HG03432 (cell line): ENCODE results near the gene GRIK4.
"Not testable (repeated sequence)": the region's sequence is repeated elsewhere in the genome, so short reads cannot be mapped to it uniquely, and the experiment has no call there.

Experiments used
- ATAC-seq: cut with Tn5 transposase; IDR thresholded peaks from one replicate; pipeline ENCODE4 v1.9.1; 2021; ENCODE audit warnings: mild to moderate bottlenecking, moderate library complexity; ENCODE audit not compliant: unreplicated experiment

Gene GRIK4

DNA sequence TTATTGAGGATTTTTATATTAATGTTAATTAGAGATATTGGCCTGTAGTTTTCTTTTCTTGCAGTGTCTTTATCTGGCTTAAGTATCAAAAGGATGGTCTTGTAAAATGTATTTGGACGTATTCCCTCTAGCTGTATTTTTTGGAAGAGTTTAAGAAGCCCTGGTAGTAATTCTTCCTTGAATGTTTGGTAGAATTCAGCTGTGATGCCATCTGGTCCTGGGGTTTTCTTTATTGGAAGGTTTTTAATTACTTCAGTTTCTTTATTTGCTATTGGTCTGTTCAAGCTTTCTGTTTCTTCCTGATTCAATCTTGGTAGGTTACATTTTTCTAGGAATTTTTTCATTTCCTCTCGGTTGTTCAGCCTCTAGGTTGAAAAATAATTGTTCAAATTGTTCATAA is 257.4 kb downstream of the GRIK4 start:
- no peak for ATAC-seq

GRCh38 chr11:120769906-120770305 is 258.4 kb downstream of the GRIK4 start:
- no peak for ATAC-seq

DNA sequence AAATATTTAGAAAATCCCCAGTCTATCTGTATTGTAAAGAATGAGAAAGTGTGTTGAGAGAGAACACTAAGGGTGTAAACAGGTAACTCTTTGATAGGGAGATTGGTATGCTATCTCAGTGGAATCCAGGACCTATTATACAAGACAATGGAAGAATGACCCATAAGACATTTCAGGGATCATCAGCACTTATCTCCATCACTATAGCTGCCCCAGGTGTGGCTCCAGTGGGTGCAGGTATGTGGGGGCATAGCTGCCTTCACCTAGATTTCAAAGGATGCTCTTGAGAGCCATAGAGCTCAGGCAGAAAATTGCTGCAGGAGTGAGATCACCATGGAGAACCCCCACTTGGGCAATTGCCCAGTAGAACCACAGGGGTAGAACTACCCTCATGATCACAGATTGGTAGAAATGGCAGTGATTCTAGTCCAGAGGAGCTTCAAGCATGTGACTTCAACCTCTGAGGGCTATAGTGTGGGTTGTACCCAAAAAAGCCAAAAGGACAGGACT is 260.1 kb downstream of the GRIK4 start:
- ATAC-seq: no peak

DNA sequence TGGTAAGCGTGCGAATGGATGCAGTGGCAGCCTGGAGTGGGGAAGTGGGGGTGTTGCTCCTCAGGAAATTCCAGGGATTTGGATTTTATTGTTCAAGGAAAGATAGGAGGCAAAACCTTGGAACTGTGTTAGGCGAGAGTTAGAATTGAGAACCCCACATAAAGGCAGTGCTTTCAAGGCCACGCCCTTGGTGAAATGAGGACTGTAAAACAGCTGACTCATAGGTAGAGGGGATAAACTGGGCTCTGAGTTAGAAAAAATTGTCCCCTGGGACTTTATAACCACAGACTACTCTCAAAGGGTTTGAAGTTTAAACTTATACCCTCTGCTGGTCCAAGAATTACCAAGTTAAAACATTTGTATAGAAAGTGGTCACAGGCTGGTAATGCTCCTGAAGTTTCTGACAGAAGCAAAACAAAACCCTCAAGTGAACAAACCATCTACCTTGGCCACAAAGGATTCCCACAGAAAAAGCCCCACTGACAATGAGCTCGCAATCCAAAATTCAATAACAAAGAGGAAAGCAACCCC is 262.0 kb downstream of the GRIK4 start:
- no peak for ATAC-seq

- ATAC-seq: no peak
Measured at GRCh38 chr11:120774591-120775386, 263.2 kb downstream of the GRIK4 start.

GRCh38 chr11:120775986-120776951 is 264.7 kb downstream of the GRIK4 start:
- no peak for ATAC-seq

GRCh38 chr11:120778685-120779490 is 267.3 kb downstream of the GRIK4 start:
- no peak for ATAC-seq

DNA sequence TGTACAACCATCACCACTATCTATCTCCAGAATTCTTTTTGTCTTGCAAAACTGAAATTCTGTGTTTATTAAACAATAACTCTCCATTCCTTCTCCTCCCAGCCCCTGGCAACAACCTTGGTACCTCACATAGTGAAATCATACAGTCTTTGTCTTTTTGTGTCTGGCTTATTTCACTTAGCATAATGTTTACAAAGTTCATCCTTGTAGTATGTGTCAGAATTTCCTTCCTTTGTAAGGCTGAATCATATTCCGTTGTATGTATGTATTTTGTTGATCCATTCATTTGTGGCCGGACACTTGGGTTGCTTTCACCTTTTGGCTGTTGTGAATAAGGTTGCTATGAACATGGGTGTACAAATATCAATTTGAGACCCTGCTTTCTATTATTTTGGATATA is 268.7 kb downstream of the GRIK4 start:
- no peak for ATAC-seq

DNA sequence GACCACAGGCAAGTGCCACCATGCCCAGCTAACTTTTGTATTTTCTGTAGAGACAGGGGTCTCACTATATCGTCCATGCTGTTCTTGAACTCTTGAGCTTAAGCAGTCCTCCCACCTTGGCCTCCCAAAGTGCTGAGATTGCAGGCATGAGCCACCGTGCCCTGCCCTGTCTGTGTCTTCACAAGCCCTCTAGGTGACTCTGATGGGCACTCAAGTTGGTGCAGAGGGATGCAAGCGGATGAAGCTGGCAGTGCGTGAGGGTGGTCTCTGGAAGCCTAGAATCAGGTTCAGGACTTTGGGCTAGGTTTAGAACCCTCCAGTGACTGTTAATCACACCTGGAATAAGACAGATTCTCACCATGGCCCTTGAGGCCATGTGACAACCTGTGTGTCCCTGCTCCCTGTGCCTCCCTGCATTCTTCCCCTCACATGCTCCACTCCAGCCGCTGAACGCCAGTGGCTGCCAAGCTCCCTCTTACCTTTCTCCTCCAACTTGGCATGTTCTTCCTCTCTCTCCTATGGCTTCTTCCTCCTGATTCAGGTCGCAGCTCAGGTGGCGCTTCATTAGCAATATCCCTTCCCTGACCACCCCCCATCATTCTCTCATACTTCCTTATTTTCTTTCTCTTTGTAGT is 270.1 kb downstream of the GRIK4 start:
- no peak for ATAC-seq

DNA sequence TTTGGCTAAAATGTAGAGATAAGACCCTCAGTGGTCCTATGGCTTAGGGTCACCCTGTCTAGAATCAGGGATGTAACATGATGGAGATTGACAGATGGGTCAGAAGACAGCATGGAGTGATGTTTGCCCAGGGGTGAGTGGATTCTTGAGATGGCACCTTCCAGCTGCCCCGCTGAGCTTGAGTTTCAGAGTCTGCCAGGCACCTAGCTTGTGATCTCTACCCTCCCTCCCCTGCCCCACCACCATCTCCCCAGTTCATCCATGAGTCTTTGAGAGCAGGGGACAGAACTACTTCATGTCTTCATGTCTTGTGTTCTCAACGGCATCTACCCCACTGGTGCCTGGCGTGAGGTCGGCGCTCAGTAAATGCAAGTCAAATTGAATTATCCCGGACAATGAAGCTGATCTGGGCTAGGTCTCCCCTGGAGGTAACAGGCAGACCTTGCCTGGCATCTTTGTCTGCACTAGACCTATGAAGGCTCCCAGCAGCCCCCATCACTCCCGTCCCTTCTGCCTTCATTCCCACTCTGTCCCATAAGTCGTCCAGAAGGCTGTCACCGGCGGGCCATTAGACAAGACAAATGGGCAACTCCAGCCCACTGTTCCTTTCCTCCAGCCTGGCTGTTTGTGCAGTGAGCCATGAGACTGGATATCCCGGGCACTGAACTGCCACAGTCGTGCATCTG is 273.2 kb downstream of the GRIK4 start:
- ATAC-seq: no peak

DNA sequence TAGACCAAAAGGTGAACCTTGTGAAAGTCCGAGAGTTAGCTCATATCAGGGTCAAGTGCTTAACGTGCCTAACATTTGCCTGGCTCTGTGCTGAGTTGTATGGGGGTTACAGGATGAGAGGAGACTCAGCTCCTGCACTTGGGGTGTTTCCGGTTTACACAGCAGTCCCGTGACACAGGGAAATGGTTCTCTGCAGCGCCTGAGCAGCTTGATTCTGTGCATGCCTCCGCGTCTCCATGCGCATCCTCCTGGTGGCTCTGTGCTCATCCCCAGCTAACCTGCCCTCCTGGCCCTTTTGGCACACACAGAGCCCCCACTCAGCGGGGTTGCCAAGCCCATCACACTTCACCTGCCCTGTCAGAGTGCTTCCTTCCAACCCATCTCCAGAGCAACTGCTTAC is 274.0 kb downstream of the GRIK4 start:
- no peak for ATAC-seq

DNA sequence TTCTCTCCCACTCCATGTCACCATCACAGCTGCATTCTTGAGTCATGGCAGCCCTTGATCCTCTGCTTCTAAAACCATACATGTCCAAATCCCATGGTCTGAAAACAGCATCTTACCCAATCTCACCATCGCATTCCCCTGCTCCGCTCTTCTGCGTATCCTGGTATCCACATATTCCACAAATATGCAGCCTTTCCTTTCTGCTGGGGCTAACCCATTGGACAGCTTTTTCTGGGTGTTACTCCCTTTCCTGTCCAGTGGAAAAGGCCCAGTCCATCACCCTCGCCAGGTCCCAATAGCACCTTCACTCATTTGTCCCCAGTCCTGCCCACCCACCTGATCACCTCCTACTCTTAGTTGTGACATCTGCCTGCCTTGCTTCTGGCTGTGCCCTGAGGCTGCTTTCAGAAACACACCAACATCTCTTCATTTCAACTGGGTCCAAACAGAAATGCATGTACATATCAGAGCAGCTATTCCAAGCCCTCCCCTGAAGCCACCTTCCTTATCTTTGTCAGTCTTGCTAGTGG is 274.7 kb downstream of the GRIK4 start:
- ATAC-seq: no peak

GRCh38 chr11:120787224-120787623 is 275.7 kb downstream of the GRIK4 start:
- not testable (repeated sequence) for ATAC-seq

DNA sequence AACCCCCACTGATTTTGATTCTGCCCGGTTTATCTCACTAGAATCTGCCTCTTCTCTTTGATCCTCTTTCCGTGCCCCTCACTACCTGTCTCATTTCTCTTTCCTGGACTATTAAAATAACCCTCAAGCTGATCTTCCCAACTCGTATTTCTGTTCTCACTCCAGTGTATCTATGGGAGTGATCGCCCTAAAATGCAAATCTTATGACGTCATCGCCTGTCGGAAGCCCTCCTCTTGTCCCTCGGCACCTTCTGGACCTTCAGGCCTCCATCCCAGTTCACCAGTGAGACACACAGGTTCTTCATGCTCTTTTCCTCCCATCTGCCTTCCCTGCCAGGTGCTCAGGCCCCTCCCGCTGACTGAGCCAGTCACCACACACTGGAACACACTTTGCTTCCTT is 277.8 kb downstream of the GRIK4 start:
- no peak for ATAC-seq

DNA sequence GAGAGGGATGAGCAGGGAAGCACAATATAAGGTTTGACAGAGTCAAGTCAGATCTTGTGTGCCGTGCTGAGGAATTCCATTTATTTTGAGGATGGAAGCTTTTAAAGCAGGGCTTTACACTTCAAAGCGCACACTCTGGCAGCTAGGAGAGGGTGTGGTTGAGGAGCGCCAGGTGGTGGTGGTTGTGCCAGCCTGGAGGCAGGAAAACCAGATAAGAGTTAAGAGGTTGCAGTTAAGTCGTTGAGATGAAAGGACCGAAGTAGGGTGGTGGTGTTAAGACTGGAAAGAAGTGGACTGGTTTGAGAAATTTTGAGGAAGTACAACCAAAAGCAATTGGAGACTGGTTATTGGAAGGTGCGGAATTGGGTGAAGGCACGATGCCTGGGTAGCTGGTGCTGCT is 280.8 kb downstream of the GRIK4 start:
- ATAC-seq: no peak

DNA sequence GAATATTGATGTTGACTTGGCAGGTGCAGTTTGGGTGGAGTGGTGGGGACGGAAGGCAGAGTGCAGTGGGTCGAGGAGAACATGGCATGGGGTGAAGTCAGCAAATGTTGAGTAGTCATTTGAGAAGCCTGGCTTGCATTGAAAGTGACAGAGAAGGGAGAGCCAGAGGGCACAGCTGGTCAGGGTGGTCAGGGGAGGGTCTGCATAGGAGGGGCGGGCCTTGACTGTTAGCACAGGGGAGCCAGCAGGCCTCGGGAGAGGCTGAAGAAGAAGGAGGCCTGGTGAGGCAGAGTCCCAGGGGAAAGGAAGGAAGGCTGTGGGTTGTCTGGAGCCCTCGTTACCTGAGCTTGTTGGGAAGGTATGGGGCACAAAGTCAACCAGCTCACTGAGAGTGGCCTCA is 281.6 kb downstream of the GRIK4 start:
- ATAC-seq: no peak

GRCh38 chr11:120793806-120794479 is 282.4 kb downstream of the GRIK4 start:
- ATAC-seq: no peak

- no peak for ATAC-seq
Measured at GRCh38 chr11:120794748-120795147, 283.2 kb downstream of the GRIK4 start.

DNA sequence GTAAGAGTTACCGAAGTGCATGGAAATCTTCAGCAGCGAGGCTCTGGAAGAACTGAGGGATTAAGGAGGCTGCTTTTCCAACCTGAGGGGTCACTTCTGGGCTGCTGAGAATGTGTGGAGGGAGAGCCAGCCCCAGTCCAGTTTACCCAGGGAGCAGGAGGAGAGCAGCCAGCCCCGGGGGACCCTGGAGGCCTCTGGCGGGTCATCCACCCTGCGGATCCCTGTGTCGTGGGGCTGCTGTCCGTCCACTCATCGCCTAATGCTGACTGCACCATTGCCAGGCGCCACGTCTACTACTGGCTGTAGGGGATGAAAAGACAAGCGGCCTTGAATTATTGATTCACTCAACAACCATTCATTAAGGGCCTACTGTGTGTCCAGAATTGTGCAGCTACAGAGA is 283.6 kb downstream of the GRIK4 start:
- ATAC-seq: no peak
